Measurements from ENCODE around the gene RABEPK.
"Not testable (repeated sequence)": the region's sequence is repeated elsewhere in the genome, so short reads cannot be mapped to it uniquely, and the experiment has no call there.

Gene RABEPK, protein sequence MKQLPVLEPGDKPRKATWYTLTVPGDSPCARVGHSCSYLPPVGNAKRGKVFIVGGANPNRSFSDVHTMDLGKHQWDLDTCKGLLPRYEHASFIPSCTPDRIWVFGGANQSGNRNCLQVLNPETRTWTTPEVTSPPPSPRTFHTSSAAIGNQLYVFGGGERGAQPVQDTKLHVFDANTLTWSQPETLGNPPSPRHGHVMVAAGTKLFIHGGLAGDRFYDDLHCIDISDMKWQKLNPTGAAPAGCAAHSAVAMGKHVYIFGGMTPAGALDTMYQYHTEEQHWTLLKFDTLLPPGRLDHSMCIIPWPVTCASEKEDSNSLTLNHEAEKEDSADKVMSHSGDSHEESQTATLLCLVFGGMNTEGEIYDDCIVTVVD

GRCh38 chr9:125200216-125201047 is at the start of gene RABEPK:
RABEPK (plus strand) TSS chr9:125200542; CDS start chr9:125203014, 2,472 bp downstream.
- DNase-seq = peak; percentile 96

DNA sequence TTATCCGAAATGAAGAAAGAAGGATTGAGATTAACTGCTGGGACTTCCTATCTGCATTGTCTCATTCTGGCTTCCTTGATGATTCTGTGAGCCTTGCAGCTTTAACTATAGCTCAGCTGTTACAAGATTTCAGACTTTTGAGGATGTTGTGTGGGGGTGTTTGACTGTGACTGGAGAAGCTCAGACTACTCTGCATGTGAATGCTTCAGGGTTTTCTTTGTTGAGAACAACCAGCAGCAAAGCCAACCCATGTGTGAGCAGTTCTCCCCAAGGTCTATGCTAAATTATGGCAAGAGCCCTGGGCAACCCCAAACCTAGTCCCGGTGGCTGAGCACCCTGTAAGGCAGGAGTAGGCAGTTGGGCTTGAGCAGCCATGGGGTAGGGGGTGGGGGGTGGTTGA is 48.6 kb upstream of the RABEPK start:
- DNase-seq = no peak

DNA sequence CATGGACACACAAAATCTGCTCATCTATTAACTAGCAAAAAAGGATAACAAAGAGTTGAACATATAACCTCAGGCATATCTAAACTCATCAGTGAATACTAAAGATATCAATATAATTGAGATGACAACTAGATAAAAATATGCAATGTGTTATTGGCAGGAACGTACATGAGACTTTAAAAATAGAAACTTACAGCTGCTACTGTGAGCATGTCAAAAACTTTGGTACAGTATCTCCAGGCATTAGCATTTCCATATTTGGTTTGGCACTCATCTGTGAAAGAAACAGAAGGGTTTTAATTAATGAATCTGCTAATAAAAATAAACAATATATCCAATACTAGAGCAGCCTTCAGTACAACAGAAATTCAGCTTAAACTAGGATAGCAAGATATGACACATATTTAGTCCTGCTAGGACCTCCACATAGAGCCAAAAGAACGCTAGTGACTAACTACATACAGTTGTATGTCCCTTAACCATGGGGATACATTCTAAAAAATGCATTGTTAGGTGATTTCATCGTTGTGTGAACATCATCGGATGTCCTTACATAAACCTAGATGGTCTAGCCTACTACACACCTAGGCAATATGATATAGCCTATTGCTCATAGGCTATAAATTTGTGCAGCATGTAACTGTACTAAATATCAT is 46.5 kb upstream of the RABEPK start:
- no peak for DNase-seq

GRCh38 chr9:125156551-125156950 is 43.8 kb upstream of the RABEPK start:
- no peak for DNase-seq

- no peak for DNase-seq
Measured at GRCh38 chr9:125160750-125161149, 39.6 kb upstream of the RABEPK start.

DNA sequence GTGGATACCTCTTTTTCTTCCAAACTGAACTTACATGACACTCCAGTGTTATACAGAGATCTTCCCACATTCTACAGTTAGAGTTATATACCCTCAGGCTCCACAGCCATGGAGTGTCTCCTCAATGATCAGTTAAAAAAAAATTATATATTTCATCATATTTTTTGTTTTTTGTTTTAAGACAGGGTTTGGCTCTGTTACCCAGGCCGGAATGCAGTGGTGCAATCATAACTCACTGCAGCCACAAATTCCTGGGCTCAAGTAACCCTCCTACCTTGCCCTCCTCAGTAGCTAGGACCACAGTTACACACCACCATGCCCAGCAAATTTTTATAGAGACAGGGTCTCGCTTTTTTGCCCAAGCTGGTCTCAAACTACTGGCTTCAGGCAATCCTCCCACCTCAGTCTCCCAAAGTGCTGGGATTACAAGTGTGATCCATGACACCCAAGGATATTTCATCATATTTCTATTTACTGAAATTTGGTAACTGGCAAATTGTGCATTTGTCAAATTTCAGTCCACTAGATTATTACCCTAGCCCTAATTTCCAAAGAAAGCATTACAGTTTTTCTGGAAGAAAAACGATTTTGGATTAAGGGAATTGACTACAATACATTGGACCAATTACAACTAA is 38.9 kb upstream of the RABEPK start:
- peak; percentile 36 for DNase-seq

DNA sequence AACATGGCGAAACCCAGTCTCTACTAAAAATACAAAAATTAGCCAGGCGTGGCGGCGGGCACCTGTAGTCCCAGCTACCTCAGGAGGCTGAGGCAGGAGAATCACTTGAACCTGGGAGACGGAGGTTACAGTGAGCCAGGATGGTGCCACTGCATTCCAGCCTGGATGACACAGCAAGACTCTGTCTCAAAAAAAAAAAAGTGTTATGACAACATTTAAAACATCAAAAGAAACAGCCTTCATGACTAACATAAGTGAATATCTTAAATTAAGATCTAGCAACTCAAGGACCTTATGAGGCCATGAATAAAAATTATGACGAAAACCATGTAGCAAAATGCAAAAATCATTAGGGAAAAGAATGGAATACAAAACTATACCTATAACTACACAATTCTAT is 37.5 kb upstream of the RABEPK start:
- DNase-seq = not testable (repeated sequence)

- DNase-seq = no peak
Measured at GRCh38 chr9:125166762-125167161, 33.6 kb upstream of the RABEPK start.

DNA sequence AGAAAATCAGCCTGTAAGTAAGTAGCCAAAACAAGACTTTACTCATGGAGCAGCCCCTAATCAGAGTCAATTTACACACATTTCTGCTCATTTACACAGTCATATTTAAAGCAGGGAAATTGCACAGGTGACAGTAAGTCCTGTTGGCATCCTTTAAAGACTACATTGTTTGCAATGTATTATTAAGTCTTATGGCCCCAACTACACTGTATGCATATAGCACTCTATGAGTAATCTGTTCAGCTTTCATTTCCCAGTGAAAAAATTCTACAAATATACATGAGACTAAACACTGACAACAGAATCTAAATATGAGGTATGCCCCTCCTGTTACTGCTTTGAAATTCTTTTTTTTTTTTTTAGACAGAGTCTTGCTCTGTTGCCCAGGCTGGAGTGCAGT is 30.4 kb upstream of the RABEPK start:
- no peak for DNase-seq

DNA sequence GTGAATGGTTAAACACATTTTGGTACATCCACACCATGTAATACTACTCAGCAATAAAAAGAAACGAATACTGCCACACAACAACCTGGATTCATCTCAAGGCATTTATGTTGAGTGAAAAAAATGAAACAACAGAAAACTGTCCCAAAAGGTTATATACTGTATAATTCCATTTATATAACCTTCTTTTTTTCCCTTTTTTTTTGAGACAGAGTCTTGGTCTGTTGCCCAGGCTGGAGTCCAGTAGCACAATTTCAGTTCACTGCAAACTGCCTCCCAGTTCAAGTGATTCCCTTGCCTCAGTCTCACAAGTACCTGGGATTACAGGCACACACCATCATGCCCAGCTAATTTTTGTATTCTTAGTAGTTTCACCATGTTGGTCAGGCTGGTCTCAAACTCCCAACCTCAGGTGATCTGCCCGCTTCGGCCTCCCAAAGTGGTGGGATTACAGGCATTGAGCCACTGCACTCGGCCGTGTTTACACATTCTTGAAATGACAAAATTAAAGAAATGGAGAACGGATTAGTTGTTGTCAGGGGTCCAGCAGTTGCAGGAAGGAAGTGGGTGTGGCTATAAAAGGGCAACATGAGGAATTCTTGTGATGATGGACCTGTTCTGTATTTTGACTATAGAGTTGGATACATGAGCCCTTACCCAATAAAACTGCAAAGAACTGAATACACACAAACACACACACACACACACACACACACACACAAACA is 28.1 kb upstream of the RABEPK start:
- no peak for DNase-seq

DNA sequence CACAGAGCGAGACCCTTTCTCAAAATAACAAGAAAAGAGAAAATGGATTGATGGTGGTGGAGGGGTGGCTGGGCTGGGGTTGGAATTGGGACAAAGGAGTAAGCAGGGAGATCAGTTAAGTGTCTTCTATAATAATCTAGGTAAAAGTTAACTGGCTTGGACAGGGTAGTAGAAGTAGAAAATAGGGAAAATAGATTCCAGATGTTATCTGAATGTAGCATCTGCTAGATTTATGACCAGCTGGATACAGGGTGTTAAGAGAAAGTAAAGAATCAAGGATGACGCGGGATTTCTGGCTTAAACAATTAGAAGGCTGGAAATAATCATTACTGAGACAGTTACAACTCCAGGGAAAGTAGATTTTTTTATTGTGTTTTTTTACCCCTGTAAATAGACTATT is 23.7 kb upstream of the RABEPK start:
- no peak for DNase-seq

DNA sequence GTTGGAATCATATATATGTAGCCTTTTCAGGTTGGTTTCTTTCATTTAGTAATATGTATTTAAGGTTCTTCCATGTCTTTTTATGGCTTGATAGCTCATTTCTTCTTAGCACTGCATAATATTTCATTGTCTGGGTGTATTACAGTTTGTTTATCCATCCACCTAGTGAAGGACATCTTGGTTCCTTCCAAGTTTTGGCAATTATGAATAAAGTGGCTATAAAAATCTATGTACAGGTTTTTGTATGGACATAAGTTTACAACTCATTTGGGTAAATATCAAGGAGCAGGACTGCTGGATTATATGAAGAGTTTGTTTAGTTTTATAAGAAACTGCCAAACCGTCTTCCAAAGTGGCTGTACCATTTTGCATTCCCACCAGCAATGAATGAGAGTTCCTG is 22.5 kb upstream of the RABEPK start:
- no peak for DNase-seq

GRCh38 chr9:125179776-125180175 is 20.6 kb upstream of the RABEPK start:
- DNase-seq = not testable (repeated sequence)

DNA sequence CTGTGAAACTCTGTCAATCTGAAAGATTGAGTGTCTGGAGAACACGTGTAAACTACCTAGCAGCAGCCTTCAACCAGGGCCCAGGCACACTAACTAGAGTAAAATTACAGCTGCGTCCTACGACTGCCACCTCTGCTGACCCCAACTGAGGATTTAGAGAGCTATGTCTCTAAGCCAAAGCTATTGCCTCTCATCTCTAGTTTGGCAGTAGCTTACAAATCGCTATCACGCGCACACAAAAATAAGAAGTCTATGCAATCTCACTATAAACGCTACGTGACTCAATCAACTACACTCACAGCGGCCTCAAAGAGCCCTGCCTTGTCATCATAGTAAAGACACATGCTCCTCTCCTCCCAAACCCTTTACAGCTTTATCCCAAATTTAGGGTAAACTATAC is 19.5 kb upstream of the RABEPK start:
- no peak for DNase-seq

GRCh38 chr9:125181756-125182155 is 18.6 kb upstream of the RABEPK start:
- DNase-seq = not testable (repeated sequence)

DNA sequence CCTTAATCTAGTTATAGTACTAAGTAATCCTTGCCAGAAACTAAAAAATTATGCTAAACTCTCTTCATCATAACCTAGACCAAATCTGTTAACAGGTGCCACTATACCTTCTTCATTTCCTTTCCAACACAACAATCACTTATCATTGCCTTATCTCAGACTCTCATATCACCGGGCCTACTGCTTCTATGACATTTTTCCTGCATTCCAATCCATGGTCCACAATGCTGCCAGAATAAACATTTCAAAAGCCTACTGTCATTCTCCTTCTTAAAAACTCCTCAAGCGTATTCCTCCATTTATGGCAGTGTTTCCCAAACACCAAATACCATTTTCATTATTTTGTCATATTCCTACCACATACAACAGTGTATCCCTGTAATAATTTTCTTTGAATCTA is 17.3 kb upstream of the RABEPK start:
- peak; percentile 63 for DNase-seq

DNA sequence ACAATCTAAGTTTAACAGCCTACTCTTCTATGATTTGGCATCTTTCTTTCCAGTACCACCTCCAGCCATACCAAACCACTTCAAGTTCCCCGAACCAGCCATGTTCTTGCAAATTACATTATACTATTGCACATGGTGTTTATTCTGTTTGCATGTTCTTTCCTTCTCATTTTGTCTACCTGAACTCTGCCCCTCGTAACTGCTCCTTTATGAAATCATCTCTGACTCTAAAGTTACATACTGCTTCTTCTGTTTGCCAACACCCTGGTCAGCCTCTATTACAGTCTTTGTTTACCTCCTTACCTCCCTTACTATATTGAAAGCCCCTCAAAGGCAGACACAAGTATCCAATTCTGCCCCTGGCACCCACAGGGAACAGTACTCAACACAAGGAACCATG is 16.8 kb upstream of the RABEPK start:
- DNase-seq = no peak

DNA sequence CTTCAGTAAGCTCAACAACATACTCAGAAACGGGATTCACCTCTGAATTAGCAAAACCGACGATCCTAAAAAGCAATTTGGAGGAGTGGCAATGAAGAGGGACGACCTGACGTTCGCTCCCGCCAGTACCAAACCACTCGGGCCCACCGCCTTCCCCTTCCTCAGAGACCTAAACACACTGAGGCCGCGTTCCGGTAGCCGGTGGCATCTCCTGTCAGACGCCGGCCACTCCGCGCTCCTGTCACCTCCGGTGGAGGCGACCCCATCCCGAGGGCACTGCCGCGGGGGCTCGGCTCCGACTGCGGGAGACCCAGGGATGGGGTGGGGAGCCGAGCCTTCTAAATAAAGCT is 11.4 kb upstream of the RABEPK start:
- DNase-seq = no peak

GRCh38 chr9:125189361-125190289 is 10.7 kb upstream of the RABEPK start, which contains the start of gene PPP6C:
PPP6C (minus strand) TSS chr9:125189803; CDS start chr9:125189718, 85 bp downstream.
- DNase-seq = peak; percentile 87

GRCh38 chr9:125190361-125190801 is 10.0 kb upstream of the RABEPK start:
- no peak for DNase-seq

DNA sequence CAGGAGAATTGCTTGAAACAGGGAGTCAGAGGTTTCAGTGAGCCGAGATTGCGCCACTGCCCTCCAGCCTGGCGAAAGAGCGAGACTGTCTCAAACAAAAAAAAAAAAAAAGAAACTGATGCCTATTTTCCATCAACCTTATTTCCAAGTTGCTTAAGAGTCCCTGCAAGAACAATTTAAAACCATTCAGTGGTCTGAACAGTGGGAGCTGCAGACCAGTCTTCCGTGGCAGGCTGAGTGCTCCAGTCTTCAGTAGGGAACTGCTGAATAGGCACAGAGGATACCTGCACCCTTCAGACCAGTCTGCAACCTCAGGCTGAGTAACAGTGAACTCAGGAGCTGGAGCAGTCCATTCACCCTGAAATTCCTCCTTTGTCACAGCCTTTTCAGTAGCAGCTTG is 5.9 kb upstream of the RABEPK start:
- DNase-seq = not testable (repeated sequence)
